Neural progenitor cell (in vitro differentiated cells): ENCODE results near the gene VSIG2. TPM values are rescaled to one million over a fixed set of nuclear protein-coding genes. Genes with fewer than 3 reads are reported as not detected.

Source experiments
- DNase-seq: peaks from one replicate; pipeline ENCODE4 v3.0.0-alpha.2; 2016; ENCODE audit warnings: low spot score
- H2AFZ ChIP-seq: fragments of 200-600 bp; sonication (generic); replicated peaks from 2 replicates; pipeline ENCODE4 v1.6.1; 2016; ENCODE audit warnings: antibody characterized with exemption
- H3F3A ChIP-seq: fragments of 200-600 bp; sonication (generic); 2 replicates; pipeline ENCODE4 v1.6.1; 2016; ENCODE audit warnings: antibody characterized with exemption, low read depth
- H3K27ac ChIP-seq: fragments of 200-600 bp; sonication (generic); 2 replicates; pipeline ENCODE4 v1.5.1; 2016; ENCODE audit warnings: mild to moderate bottlenecking
- H3K27me3 ChIP-seq: fragments of 200-600 bp; sonication (generic); 2 replicates; pipeline ENCODE4 v1.6.1; 2016; ENCODE audit warnings: mild to moderate bottlenecking, moderate library complexity
- H3K36me3 ChIP-seq: fragments of 200-600 bp; sonication (generic); 2 replicates; pipeline ENCODE4 v1.5.1; 2016
- H3K4me1 ChIP-seq: fragments of 200-600 bp; sonication (generic); 2 replicates; pipeline ENCODE4 v1.6.1; 2016; ENCODE audit warnings: mixed run types
- H3K4me2 ChIP-seq: fragments of 200-600 bp; sonication (generic); 2 replicates; pipeline ENCODE4 v1.6.1; 2016
- H3K4me3 ChIP-seq: fragments of 200-600 bp; sonication (generic); 2 replicates; pipeline ENCODE4 v1.5.1; 2016
- H3K79me2 ChIP-seq: fragments of 200-600 bp; sonication (generic); 2 replicates; pipeline ENCODE4 v1.6.1; 2016; ENCODE audit warnings: low read depth
- H3K9ac ChIP-seq: fragments of 200-600 bp; sonication (generic); 2 replicates; pipeline ENCODE4 v1.6.1; 2016
- H3K9me3 ChIP-seq: fragments of 200-600 bp; sonication (generic); 2 replicates; pipeline ENCODE4 v1.5.1; 2016; ENCODE audit warnings: low read depth
- H4K20me1 ChIP-seq: fragments of 200-600 bp; sonication (generic); 2 replicates; pipeline ENCODE4 v1.6.1; 2016; ENCODE audit warnings: low read depth
- H3K27ac Mint-ChIP-seq: 3 replicates; pipeline ENCODE4 v1.8.0; 2021; ENCODE audit warnings: mixed read lengths
- H3K27me3 Mint-ChIP-seq: 2 replicates; pipeline ENCODE4 v1.8.0; 2022; ENCODE audit warnings: low read depth, mild to moderate bottlenecking, inconsistent platforms, moderate library complexity, mixed read lengths; ENCODE audit not compliant: insufficient read depth
- H3K36me3 Mint-ChIP-seq: 3 replicates; pipeline ENCODE4 v1.8.0; 2021; ENCODE audit warnings: mixed read lengths
- H3K4me1 Mint-ChIP-seq: 3 replicates; pipeline ENCODE4 v1.8.0; 2021; ENCODE audit warnings: mixed read lengths
- H3K4me3 Mint-ChIP-seq: 3 replicates; pipeline ENCODE4 v1.8.0; 2021; ENCODE audit warnings: mild to moderate bottlenecking, moderate library complexity, mixed read lengths
- H3K9me3 Mint-ChIP-seq: 3 replicates; pipeline ENCODE4 v1.8.0; 2020; ENCODE audit warnings: mixed read lengths
- CTCF ChIP-seq: fragments of 200-600 bp; sonication (generic); IDR thresholded peaks from 2 replicates; pipeline ENCODE4 v1.5.1; 2017; ENCODE audit warnings: antibody characterized with exemption, mild to moderate bottlenecking
- EZH2 ChIP-seq: fragments of 200-600 bp; sonication (generic); IDR thresholded peaks from 2 replicates; pipeline ENCODE4 v1.6.1; 2017; ENCODE audit warnings: antibody characterized with exemption, mild to moderate bottlenecking, moderate library complexity
- EZH2phosphoT487 ChIP-seq: fragments of 200-600 bp; sonication (generic); IDR thresholded peaks from 2 replicates; pipeline ENCODE4 v1.6.1; 2017; ENCODE audit warnings: antibody characterized with exemption
- total RNA-seq: library from RNA; depleted of rRNA; stranded (reverse); fragments of >200 nt; gene quantifications from 2 replicates; pipeline ENCODE4 v1.2.3, GENCODE V29; 2015; ENCODE audit warnings: low replicate concordance

Gene VSIG2
- total RNA-seq, 1 donor from 2014 or later = not detected

GRCh38 chr11:124700028-124700427 lies 52.0 kb downstream of the VSIG2 start:
- Mint-ChIP-seq H3K27ac (no peak overlapping the region), H3K9me3 (no peaks in the 10 kb centered on the region), H3K4me1 (no peaks in the 10 kb centered on the region), H3K36me3 (peaks cover 7% of the 10 kb centered on the region), H3K4me3 (no peak overlapping the region), H3K27me3 (no peaks in the 10 kb centered on the region)
- Histone ChIP-seq H3K36me3 (no peaks in the 10 kb centered on the region), H3K27ac (no peak overlapping the region), H3K79me2 (no peaks in the 10 kb centered on the region), H3K4me1 (no peaks in the 10 kb centered on the region), H4K20me1 (no peaks in the 10 kb centered on the region), H3K9me3 (no peaks in the 10 kb centered on the region), H3K9ac (no peak overlapping the region), H2AFZ (no peak overlapping the region), H3F3A (no peaks in the 10 kb centered on the region), H3K27me3 (no peaks in the 10 kb centered on the region), H3K4me2 (no peak overlapping the region), H3K4me3 (no peak overlapping the region)
- DNase-seq = no peak
- TF ChIP-seq EZH2 = no peak
- TF ChIP-seq CTCF = no peak
- TF ChIP-seq EZH2phosphoT487 = no peak

GRCh38 chr11:124699547-124699946 lies 52.5 kb downstream of the VSIG2 start:
- peaks cover 7% of the 10 kb centered on the region for H3K36me3 Mint-ChIP-seq
- Histone ChIP-seq H2AFZ (no peak overlapping the region), H3K4me1 (no peaks in the 10 kb centered on the region), H3K4me3 (no peak overlapping the region), H3K27me3 (no peaks in the 10 kb centered on the region), H3K27ac (no peak overlapping the region), H3K79me2 (no peaks in the 10 kb centered on the region), H3K9me3 (no peaks in the 10 kb centered on the region), H4K20me1 (no peaks in the 10 kb centered on the region), H3K9ac (no peak overlapping the region), H3F3A (no peaks in the 10 kb centered on the region), H3K4me2 (no peak overlapping the region), H3K36me3 (no peaks in the 10 kb centered on the region)
- H3K4me1 Mint-ChIP-seq = no peaks in the 10 kb centered on the region
- DNase-seq = no peak
- no peak for TF ChIP-seq CTCF
- no peak for TF ChIP-seq EZH2
- no peak for TF ChIP-seq EZH2phosphoT487
- H3K27ac Mint-ChIP-seq = no peak overlapping the region
- H3K4me3 Mint-ChIP-seq = no peak overlapping the region
- H3K9me3 Mint-ChIP-seq = no peaks in the 10 kb centered on the region
- no peaks in the 10 kb centered on the region for H3K27me3 Mint-ChIP-seq

Other genes with a start within 250 kb of the VSIG2 start
- not detected in 2 replicates for gene OR8B12, start 208.6 kb downstream of the VSIG2 start, total RNA-seq
- gene OR8A1, start 182.3 kb downstream of the VSIG2 start, total RNA-seq = not detected in 2 replicates
- not detected in 2 replicates for gene PANX3, start 140.8 kb downstream of the VSIG2 start, total RNA-seq
- 18.9 and 20.7 TPM in 2 replicates for gene TBRG1, start 129.4 kb downstream of the VSIG2 start, total RNA-seq
- 3.6 and 4.9 TPM in 2 replicates for gene SIAE, start 78.5 kb downstream of the VSIG2 start, total RNA-seq
- 53.3 and 67.2 TPM in 2 replicates for gene SPA17, start 78.4 kb downstream of the VSIG2 start, total RNA-seq
- gene NRGN, start 12.3 kb downstream of the VSIG2 start, total RNA-seq = 0.39 and 7.5 TPM in 2 replicates
- gene ESAM, start 10.0 kb upstream of the VSIG2 start, total RNA-seq = 0.26 and 0.81 TPM in 2 replicates
- gene MSANTD2, start 48.2 kb upstream of the VSIG2 start, total RNA-seq = 35.8 and 41.9 TPM in 2 replicates
- gene ROBO3, start 113.2 kb upstream of the VSIG2 start, total RNA-seq = 12.6 and 30.7 TPM in 2 replicates
- not detected in 2 replicates for gene ROBO4, start 145.6 kb upstream of the VSIG2 start, total RNA-seq
- gene HEPN1, start 167.0 kb upstream of the VSIG2 start, total RNA-seq = not detected in 2 replicates
- gene HEPACAM, start 183.8 kb upstream of the VSIG2 start, total RNA-seq = not detected in 2 replicates
- 7.4 and 11.2 TPM in 2 replicates for gene CCDC15, start 201.9 kb upstream of the VSIG2 start, total RNA-seq